ENCODE results near the gene ATP10B.

Gene ATP10B

GRCh38 chr5:160674901-160675300, 177.1 kb downstream of the ATP10B start:
- FAIRE-seq = no peak

GRCh38 chr5:160672521-160672920, 179.5 kb downstream of the ATP10B start:
- FAIRE-seq = no peak

GRCh38 chr5:160668356-160668755, 183.7 kb downstream of the ATP10B start:
- FAIRE-seq = no peak

- FAIRE-seq = no peak
Observed at GRCh38 chr5:160667160-160667559, 184.9 kb downstream of the ATP10B start.

- FAIRE-seq = no peak
Observed at GRCh38 chr5:160665460-160665859, 186.6 kb downstream of the ATP10B start.

- no peak for FAIRE-seq
Observed at GRCh38 chr5:160660132-160660531, 191.9 kb downstream of the ATP10B start.

- no peak for FAIRE-seq
Observed at GRCh38 chr5:160657622-160658458, 194.2 kb downstream of the ATP10B start.

- no peak for FAIRE-seq
Observed at GRCh38 chr5:160657068-160657507, 194.9 kb downstream of the ATP10B start.

GRCh38 chr5:160655717-160656116, 196.3 kb downstream of the ATP10B start:
- no peak for FAIRE-seq

GRCh38 chr5:160651692-160652645, 200.0 kb downstream of the ATP10B start:
- FAIRE-seq = no peak

GRCh38 chr5:160649304-160649703, 202.7 kb downstream of the ATP10B start:
- no peak for FAIRE-seq

GRCh38 chr5:160646033-160646432, 206.0 kb downstream of the ATP10B start:
- no peak for FAIRE-seq

- FAIRE-seq = no peak
Observed at GRCh38 chr5:160643616-160644240, 208.3 kb downstream of the ATP10B start.

- no peak for FAIRE-seq
Observed at GRCh38 chr5:160641405-160641804, 210.6 kb downstream of the ATP10B start.

GRCh38 chr5:160640406-160640805, 211.6 kb downstream of the ATP10B start:
- no peak for FAIRE-seq

GRCh38 chr5:160638161-160638742, 213.8 kb downstream of the ATP10B start:
- no peak for FAIRE-seq

- FAIRE-seq = no peak
Observed at GRCh38 chr5:160637357-160638090, 214.5 kb downstream of the ATP10B start.

GRCh38 chr5:160635663-160636062, 216.3 kb downstream of the ATP10B start:
- no peak for FAIRE-seq

- FAIRE-seq = no peak
Observed at GRCh38 chr5:160635046-160635445, 217.0 kb downstream of the ATP10B start.

- FAIRE-seq = no peak
Observed at GRCh38 chr5:160629003-160629402, 223.0 kb downstream of the ATP10B start.

GRCh38 chr5:160628619-160628968, 223.4 kb downstream of the ATP10B start:
- no peak for FAIRE-seq

Data from TTC549 (cell line).